HFFc6 (cell line): ENCODE measurements around the gene LOXHD1. TPM values are rescaled to one million over a fixed set of nuclear protein-coding genes. Genes with fewer than 3 reads are reported as not detected.

Source experiments
- DNase-seq: peaks from one replicate; pipeline ENCODE4 v3.0.0-alpha.2; 2018
- H3K27ac Mint-ChIP-seq: 2 replicates; pipeline ENCODE4 v1.8.0; 2020; ENCODE audit warnings: mild to moderate bottlenecking, mixed read lengths
- H3K27me3 Mint-ChIP-seq: 2 replicates; pipeline ENCODE4 v1.8.0; 2021; ENCODE audit warnings: mild to moderate bottlenecking, moderate library complexity, mixed read lengths; ENCODE audit not compliant: insufficient read depth
- H3K36me3 Mint-ChIP-seq: 2 replicates; pipeline ENCODE4 v1.8.0; 2021; ENCODE audit warnings: low read depth, mixed read lengths
- H3K4me1 Mint-ChIP-seq: 2 replicates; pipeline ENCODE4 v1.8.0; 2020; ENCODE audit warnings: low read depth, mixed read lengths
- H3K4me3 Mint-ChIP-seq: 2 replicates; pipeline ENCODE4 v1.8.0; 2020; ENCODE audit warnings: mild to moderate bottlenecking, moderate library complexity, mixed read lengths
- H3K9me3 Mint-ChIP-seq: 2 replicates; pipeline ENCODE4 v1.8.0; 2020; ENCODE audit warnings: mild to moderate bottlenecking, mixed read lengths
- total RNA-seq, 6 experiments: library from RNA; stranded (reverse); fragmentation: NEBNext Ultra II Directional; extraction: Animal tissue kit (Norgen Biotek cat#: 25700); gene quantifications; 2 replicates in 1 of 6; 3 replicates in 5 of 6; pipeline ENCODE4 v1.2.3, GENCODE V29; 2021
- TF ChIP-seq, protein P1 (sequence below): fragments of 200-600 bp; sonication (generic); IDR thresholded peaks from 2 replicates; pipeline ENCODE4 v1.5.0; 2021; ENCODE audit warnings: antibody characterized with exemption, mild to moderate bottlenecking

Gene LOXHD1
- total RNA-seq, 6 experiments from 2014 or later: not detected

DNA sequence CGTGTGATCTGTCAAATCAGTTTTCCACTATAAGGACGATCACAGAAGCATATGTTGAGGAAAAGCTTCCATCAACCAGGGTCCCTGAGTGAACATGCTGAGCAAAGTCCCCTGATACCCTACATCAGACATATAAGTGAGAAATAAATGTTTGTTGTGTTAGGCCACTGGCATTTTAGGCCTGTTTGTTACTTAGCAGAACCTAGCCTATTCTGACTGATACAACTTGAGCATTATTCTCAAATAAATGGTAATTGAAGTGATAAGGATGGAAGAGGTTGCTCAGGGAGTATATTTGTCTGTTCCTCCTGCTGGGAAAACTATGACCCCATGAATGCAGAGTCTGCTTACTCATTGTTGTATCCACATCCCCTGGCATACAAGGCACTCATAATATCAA lies 106.4 kb downstream of the LOXHD1 start:
- H3K4me3 Mint-ChIP-seq: no peak overlapping the region
- no peaks in the 10 kb centered on the region for H3K27me3 Mint-ChIP-seq
- no peaks in the 10 kb centered on the region for H3K36me3 Mint-ChIP-seq
- no peaks in the 10 kb centered on the region for H3K4me1 Mint-ChIP-seq
- H3K9me3 Mint-ChIP-seq: peaks cover 9% of the 10 kb centered on the region
- H3K27ac Mint-ChIP-seq: no peak overlapping the region
- no peak for DNase-seq
- TF ChIP-seq, protein P1, sequence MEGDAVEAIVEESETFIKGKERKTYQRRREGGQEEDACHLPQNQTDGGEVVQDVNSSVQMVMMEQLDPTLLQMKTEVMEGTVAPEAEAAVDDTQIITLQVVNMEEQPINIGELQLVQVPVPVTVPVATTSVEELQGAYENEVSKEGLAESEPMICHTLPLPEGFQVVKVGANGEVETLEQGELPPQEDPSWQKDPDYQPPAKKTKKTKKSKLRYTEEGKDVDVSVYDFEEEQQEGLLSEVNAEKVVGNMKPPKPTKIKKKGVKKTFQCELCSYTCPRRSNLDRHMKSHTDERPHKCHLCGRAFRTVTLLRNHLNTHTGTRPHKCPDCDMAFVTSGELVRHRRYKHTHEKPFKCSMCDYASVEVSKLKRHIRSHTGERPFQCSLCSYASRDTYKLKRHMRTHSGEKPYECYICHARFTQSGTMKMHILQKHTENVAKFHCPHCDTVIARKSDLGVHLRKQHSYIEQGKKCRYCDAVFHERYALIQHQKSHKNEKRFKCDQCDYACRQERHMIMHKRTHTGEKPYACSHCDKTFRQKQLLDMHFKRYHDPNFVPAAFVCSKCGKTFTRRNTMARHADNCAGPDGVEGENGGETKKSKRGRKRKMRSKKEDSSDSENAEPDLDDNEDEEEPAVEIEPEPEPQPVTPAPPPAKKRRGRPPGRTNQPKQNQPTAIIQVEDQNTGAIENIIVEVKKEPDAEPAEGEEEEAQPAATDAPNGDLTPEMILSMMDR: no peak

DNA sequence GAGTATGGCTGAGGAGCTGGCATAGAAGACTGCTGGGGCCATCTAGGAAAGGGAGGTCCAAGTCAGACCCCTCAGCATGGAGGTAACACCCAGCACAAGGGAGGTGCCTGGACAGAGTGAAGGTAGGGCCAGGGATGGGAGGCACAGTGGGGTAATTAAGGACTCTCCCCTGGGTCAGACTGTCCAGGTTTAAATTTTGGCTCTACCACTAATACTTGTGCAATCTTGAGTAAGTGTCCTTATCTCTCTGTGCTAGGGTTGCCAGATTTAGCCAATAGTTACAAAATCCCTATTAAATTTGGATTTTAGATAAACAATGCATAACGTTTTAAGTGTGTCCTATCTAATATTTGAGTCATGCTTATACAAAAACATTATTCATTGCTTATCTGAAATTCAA lies 109.5 kb downstream of the LOXHD1 start:
- no peaks in the 10 kb centered on the region for H3K27me3 Mint-ChIP-seq
- no peak overlapping the region for H3K27ac Mint-ChIP-seq
- no peak for DNase-seq
- no peak overlapping the region for H3K4me3 Mint-ChIP-seq
- TF ChIP-seq, protein P1: no peak
- no peaks in the 10 kb centered on the region for H3K4me1 Mint-ChIP-seq
- no peaks in the 10 kb centered on the region for H3K36me3 Mint-ChIP-seq
- peaks cover 14% of the 10 kb centered on the region for H3K9me3 Mint-ChIP-seq

GRCh38 chr18:46546111-46546640 lies 110.8 kb downstream of the LOXHD1 start:
- no peak overlapping the region for H3K27ac Mint-ChIP-seq
- H3K36me3 Mint-ChIP-seq: no peaks in the 10 kb centered on the region
- no peak for DNase-seq
- no peaks in the 10 kb centered on the region for H3K4me1 Mint-ChIP-seq
- peaks cover 3% of the 10 kb centered on the region; the same call in 1 of the 2 replicates for H3K27me3 Mint-ChIP-seq
- TF ChIP-seq, protein P1: no peak
- peaks cover 14% of the 10 kb centered on the region for H3K9me3 Mint-ChIP-seq
- no peak overlapping the region for H3K4me3 Mint-ChIP-seq

DNA sequence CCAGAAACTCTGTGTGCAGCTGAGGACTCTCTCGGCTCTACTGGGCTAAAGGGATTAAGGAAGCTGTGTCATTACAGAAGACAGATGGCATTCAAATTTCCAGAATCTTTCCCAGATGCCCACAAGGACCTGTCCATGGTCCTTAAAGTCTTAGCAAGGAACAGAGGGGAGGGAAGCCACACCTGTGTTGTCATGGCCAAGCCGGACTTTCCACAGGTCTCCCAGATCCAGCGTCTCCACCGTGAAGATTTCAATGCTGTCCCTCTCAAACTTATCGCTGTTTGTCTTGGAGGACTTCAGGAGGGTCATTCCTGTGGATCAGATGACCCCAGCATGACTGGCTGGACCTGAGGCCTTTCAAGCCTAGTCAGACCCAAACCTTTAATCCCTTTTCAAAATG lies 114.5 kb downstream of the LOXHD1 start:
- no peak overlapping the region for H3K27ac Mint-ChIP-seq
- TF ChIP-seq, protein P1: no peak
- H3K4me3 Mint-ChIP-seq: no peak overlapping the region
- H3K27me3 Mint-ChIP-seq: peaks cover 3% of the 10 kb centered on the region; the same call in 1 of the 2 replicates
- H3K36me3 Mint-ChIP-seq: no peaks in the 10 kb centered on the region
- H3K4me1 Mint-ChIP-seq: no peaks in the 10 kb centered on the region
- DNase-seq: no peak
- peaks cover 14% of the 10 kb centered on the region for H3K9me3 Mint-ChIP-seq

GRCh38 chr18:46541626-46542189 lies 115.3 kb downstream of the LOXHD1 start:
- peaks cover 14% of the 10 kb centered on the region for H3K9me3 Mint-ChIP-seq
- no peak overlapping the region for H3K27ac Mint-ChIP-seq
- no peak for DNase-seq
- no peaks in the 10 kb centered on the region for H3K4me1 Mint-ChIP-seq
- no peaks in the 10 kb centered on the region for H3K36me3 Mint-ChIP-seq
- H3K4me3 Mint-ChIP-seq: no peak overlapping the region
- H3K27me3 Mint-ChIP-seq: peaks cover 6% of the 10 kb centered on the region
- TF ChIP-seq, protein P1: no peak
